Breast epithelium (tissue), 4 donors: ENCODE data around the gene NAXE. TPM values are rescaled to one million over a fixed set of nuclear protein-coding genes. Genes with fewer than 3 reads are reported as not detected.

ENCODE experiments used
- DNase-seq, 2 donors: peaks; one replicate each; pipeline ENCODE4 v3.0.0-alpha.2; 2019; ENCODE audit warnings: low spot score in 2 of 2
- H3K27ac ChIP-seq, 2 donors: fragments of 200-600 bp; sonication (generic) in 1 of 2; one replicate each; pipeline ENCODE4 v1.5.1; 2016 to 2019; ENCODE audit warnings: mild to moderate bottlenecking in 1 of 2
- H3K27me3 ChIP-seq, 2 donors: fragments of 200-600 bp; sonication (generic) in 1 of 2; one replicate each; pipeline versions ENCODE4 v1.5.1 to v1.6.0; 2017 to 2019; ENCODE audit warnings: control low read depth in 1 of 2, mild to moderate bottlenecking in 1 of 2
- H3K36me3 ChIP-seq: fragments of 200-600 bp; one replicate; pipeline ENCODE4 v1.5.1; 2019
- H3K4me1 ChIP-seq, 2 donors: fragments of 200-600 bp; sonication (generic); one replicate each; pipeline ENCODE4 v1.5.1; 2016 to 2019; ENCODE audit warnings: control low read depth in 1 of 2
- H3K4me3 ChIP-seq, 3 donors: fragments of 200-600 bp; sonication (generic); 1 replicate in 2 of 3; 2 replicates in 1 of 3; pipeline ENCODE4 v1.5.1; 2016 to 2019; ENCODE audit warnings: mild to moderate bottlenecking in 3 of 3, moderate library complexity in 2 of 3
- H3K9me3 ChIP-seq, 2 donors: fragments of 200-600 bp; sonication (generic) in 1 of 2; one replicate each; pipeline ENCODE4 v1.5.1; 2016 to 2019; ENCODE audit warnings: control low read depth in 1 of 2
- POLR2A ChIP-seq: fragments of 450-650 bp; IDR thresholded peaks from one replicate; pipeline ENCODE4 v1.6.1; 2016; ENCODE audit warnings: antibody characterized with exemption, mild to moderate bottlenecking, moderate library complexity
- POLR2AphosphoS5 ChIP-seq, 3 donors: sonication (generic); formaldehyde crosslinking; IDR thresholded peaks; one replicate each; pipeline ENCODE4 v1.6.1; 2017; ENCODE audit warnings: antibody characterized with exemption in 3 of 3
- intact Hi-C: fragments of 100-400 bp; cut with DNase I; formaldehyde crosslinking; loops from one replicate; pipeline ENCODE4 v1.15.1; 2023; ENCODE audit warnings: low total_unique reads
- total RNA-seq, 3 donors: library from RNA; depleted of rRNA; stranded (reverse); fragments of >200 nt; gene quantifications; one replicate each; pipeline ENCODE4 v1.1.0, GENCODE V29; 2016
- TF ChIP-seq, protein P1 (sequence below), 3 donors: fragments of 450-650 bp; IDR thresholded peaks; one replicate each; pipeline ENCODE4 v1.5.1; 2016 to 2017; ENCODE audit warnings: antibody characterized with exemption in 3 of 3, mild to moderate bottlenecking in 3 of 3, moderate library complexity in 3 of 3

NAXE gene
- total RNA-seq, 3 donors from 2014 or later: 70.4 to 90.5 (median 75.5) TPM

DNA sequence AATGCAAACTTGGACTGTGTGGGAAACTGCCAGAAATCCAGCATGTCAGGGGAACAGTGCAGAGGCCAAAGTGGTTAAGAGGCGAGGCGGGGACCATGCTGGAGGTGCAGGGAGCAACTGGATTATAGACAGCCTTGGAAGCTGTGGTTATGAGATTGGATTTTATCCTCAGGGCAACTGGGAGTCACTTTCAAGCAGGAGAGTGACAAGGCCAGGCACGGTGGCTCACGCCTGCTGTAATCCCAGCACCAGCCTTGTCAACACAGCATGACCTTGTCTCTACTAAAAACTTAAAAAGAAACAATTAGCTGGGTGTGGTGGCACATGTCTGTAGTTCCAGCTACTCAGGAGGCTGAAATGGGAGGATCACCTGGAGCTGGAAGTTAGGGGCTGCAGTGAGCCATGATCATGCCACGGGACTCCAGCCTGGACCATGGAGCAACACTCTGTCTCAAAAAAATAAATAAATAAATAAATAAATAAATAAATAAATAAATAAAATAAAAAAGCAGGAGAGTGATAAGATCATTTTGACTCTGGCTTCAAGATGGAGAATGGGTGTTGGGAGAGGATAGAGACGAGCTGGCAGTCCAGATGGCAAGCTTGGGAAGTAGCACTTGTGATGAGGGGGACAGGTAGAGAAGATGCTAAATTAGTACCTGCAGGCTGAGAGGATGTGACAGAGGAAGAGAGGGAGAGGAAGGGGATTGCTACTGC lies 31.2 kb downstream of the NAXE start:
- no peak overlapping the region for H3K27ac ChIP-seq
- no peaks in the 10 kb centered on the region for H3K36me3 ChIP-seq
- TF ChIP-seq, protein P1, sequence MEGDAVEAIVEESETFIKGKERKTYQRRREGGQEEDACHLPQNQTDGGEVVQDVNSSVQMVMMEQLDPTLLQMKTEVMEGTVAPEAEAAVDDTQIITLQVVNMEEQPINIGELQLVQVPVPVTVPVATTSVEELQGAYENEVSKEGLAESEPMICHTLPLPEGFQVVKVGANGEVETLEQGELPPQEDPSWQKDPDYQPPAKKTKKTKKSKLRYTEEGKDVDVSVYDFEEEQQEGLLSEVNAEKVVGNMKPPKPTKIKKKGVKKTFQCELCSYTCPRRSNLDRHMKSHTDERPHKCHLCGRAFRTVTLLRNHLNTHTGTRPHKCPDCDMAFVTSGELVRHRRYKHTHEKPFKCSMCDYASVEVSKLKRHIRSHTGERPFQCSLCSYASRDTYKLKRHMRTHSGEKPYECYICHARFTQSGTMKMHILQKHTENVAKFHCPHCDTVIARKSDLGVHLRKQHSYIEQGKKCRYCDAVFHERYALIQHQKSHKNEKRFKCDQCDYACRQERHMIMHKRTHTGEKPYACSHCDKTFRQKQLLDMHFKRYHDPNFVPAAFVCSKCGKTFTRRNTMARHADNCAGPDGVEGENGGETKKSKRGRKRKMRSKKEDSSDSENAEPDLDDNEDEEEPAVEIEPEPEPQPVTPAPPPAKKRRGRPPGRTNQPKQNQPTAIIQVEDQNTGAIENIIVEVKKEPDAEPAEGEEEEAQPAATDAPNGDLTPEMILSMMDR (IDR thresholded peaks at IDR 0.05): no peak
- TF ChIP-seq POLR2AphosphoS5 (IDR thresholded peaks at IDR 0.05) (no peak), POLR2A (no peak)
- no peak overlapping the region for H3K4me3 ChIP-seq
- no peak for DNase-seq
- H3K27me3 ChIP-seq: peaks cover 15 to 53% of the 10 kb centered on the region in 2 donors
- no peaks in the 10 kb centered on the region for H3K9me3 ChIP-seq
- H3K4me1 ChIP-seq: peaks cover 11 to 16% of the 10 kb centered on the region in 2 donors
- intact Hi-C loops: no loop called here

- peak overlapping the region; percentile 33 to 71 (median 45) for H3K4me3 ChIP-seq
- no peaks in the 10 kb centered on the region for H3K36me3 ChIP-seq
- no peak for TF ChIP-seq POLR2AphosphoS5 (IDR thresholded peaks at IDR 0.05)
- TF ChIP-seq, protein P1 (IDR thresholded peaks at IDR 0.05): peak in 2 of 3 donors; percentile 22 to 28
- peak overlapping the region in 1 of 2 donors; percentile 38 for H3K27ac ChIP-seq
- DNase-seq: peak in 1 of 2 donors; percentile 52
- H3K4me1 ChIP-seq: peaks cover 11 to 16% of the 10 kb centered on the region in 2 donors
- intact Hi-C loops: no loop called here
- H3K9me3 ChIP-seq: no peaks in the 10 kb centered on the region
- H3K27me3 ChIP-seq: peaks cover 15 to 51% of the 10 kb centered on the region in 2 donors
Measured at GRCh38 chr1:156623946-156624813, 32.6 kb downstream of the NAXE start.

DNA sequence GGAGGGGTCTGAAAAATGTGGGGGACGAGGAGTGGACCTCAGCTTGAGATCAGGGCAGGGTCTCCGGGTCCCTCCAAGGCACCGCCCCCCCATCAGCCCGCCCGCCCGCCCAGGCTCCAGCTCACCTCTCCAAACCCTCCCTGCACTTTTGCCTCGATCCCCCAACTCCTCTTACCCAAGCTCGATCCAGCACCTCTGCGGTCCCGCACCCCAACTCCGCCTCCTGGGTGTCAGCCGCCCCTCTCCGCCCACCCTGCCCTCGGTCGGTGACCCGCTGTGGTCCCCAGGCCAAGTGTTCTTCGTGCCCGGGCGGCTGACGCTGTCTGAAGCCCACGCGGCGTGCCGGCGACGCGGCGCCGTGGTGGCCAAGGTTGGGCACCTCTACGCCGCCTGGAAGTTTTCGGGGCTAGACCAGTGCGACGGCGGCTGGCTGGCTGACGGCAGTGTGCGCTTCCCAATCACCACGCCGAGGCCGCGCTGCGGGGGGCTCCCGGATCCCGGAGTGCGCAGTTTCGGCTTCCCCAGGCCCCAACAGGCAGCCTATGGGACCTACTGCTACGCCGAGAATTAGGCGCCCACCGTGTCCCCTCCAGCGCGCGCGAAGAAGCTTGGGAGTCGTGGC lies 33.3 kb downstream of the NAXE start:
- intact Hi-C loops: no loop called here
- H3K36me3 ChIP-seq: no peaks in the 10 kb centered on the region
- peaks cover 15 to 46% of the 10 kb centered on the region in 2 donors for H3K27me3 ChIP-seq
- DNase-seq: peak in 1 of 2 donors; percentile 38
- no peak for TF ChIP-seq POLR2AphosphoS5 (IDR thresholded peaks at IDR 0.05)
- TF ChIP-seq, protein P1 (IDR thresholded peaks at IDR 0.05): no peak
- no peak for TF ChIP-seq POLR2A
- H3K4me3 ChIP-seq: peak overlapping the region; percentile 33 to 71 (median 45)
- no peaks in the 10 kb centered on the region for H3K9me3 ChIP-seq
- no peak overlapping the region for H3K27ac ChIP-seq
- H3K4me1 ChIP-seq: peaks cover 11 to 16% of the 10 kb centered on the region in 2 donors

- Histone ChIP-seq H3K4me1 (peaks cover 11 to 16% of the 10 kb centered on the region in 2 donors), H3K4me3 (peak overlapping the region; percentile 33 to 71 (median 45)), H3K36me3 (no peaks in the 10 kb centered on the region), H3K9me3 (no peaks in the 10 kb centered on the region), H3K27me3 (peaks cover 15 to 42% of the 10 kb centered on the region in 2 donors), H3K27ac (no peak overlapping the region)
- TF ChIP-seq POLR2A: no peak
- TF ChIP-seq POLR2AphosphoS5 (IDR thresholded peaks at IDR 0.05): no peak
- TF ChIP-seq, protein P1 (IDR thresholded peaks at IDR 0.05): peak; percentile 77 to 90 (median 81)
- intact Hi-C loops: no loop called here
- DNase-seq: no peak
Measured at GRCh38 chr1:156625436-156626078, 34.0 kb downstream of the NAXE start.
